Lung (tissue), 12 donors: ENCODE results near the gene BYSL. TPM values are rescaled to one million over a fixed set of nuclear protein-coding genes. Genes with fewer than 3 reads are reported as not detected.

Experiments used
- ATAC-seq: fragments of 200-7000 bp; cut with Tn5 transposase; one replicate; pipeline ENCODE4 v1.9.1; 2020; ENCODE audit warnings: moderate number of reproducible peaks; ENCODE audit not compliant: insufficient read depth, low FRiP score
- DNase-seq, 3 donors: peaks; one replicate each; pipeline ENCODE4 v3.0.0-alpha.2; 2013 to 2017
- H3K27ac ChIP-seq, 2 donors: one replicate each; pipeline ENCODE4 v1.5.1; 2013; ENCODE audit warnings: mild to moderate bottlenecking in 2 of 2, moderate library complexity in 2 of 2, control low read depth in 1 of 2, inconsistent platforms in 1 of 2, low read depth in 1 of 2, low read length in 1 of 2
- H3K27me3 ChIP-seq, 3 donors: one replicate each; pipeline ENCODE4 v1.5.1; 2013; ENCODE audit warnings: low read length in 2 of 3; ENCODE audit not compliant: control insufficient read depth in 3 of 3, insufficient read depth in 3 of 3
- H3K36me3 ChIP-seq, 4 donors: one replicate each; pipeline ENCODE4 v1.5.1; 2013; ENCODE audit warnings: low read length in 4 of 4, mild to moderate bottlenecking in 1 of 4, moderate library complexity in 1 of 4; ENCODE audit not compliant: control insufficient read depth in 4 of 4, insufficient read depth in 4 of 4
- H3K4me1 ChIP-seq, 5 donors: one replicate each; pipeline ENCODE4 v1.5.1; 2013; ENCODE audit warnings: low read length in 5 of 5, mild to moderate bottlenecking in 2 of 5, moderate library complexity in 1 of 5; ENCODE audit not compliant: control insufficient read depth in 5 of 5, insufficient read depth in 5 of 5
- H3K4me3 ChIP-seq: one replicate; pipeline ENCODE4 v1.5.1; 2013; ENCODE audit warnings: mild to moderate bottlenecking, control low read depth, moderate library complexity
- H3K9ac ChIP-seq, 2 donors: one replicate each; pipeline ENCODE4 v1.5.1; 2013; ENCODE audit warnings: low read length in 2 of 2, control low read depth in 1 of 2; ENCODE audit not compliant: insufficient read depth in 1 of 2
- H3K9me3 ChIP-seq, 4 donors: one replicate each; pipeline ENCODE4 v1.5.1; 2013; ENCODE audit warnings: low read length in 3 of 4, mild to moderate bottlenecking in 1 of 4, moderate library complexity in 1 of 4; ENCODE audit not compliant: control insufficient read depth in 4 of 4, insufficient read depth in 3 of 4
- WGBS, 2 donors: extraction: QIAGEN DNeasy Blood & Tissue Kit; methylation state at CpG; one replicate each; pipeline ENCODE4 v1.1.7; 2013; 5-methylcytosine and 5-hydroxymethylcytosine counted together
- polyA plus RNA-seq, 2 donors: library from polyadenylated mRNA; stranded (reverse); fragments of 200-250 nt; gene quantifications; one replicate each; pipeline ENCODE4 v1.2.1, GENCODE V29; 2013
- total RNA-seq, 2 donors: library from RNA; depleted of rRNA in 1 of 2; stranded (reverse); fragments of >200 nt in 1 of 2; gene quantifications; one replicate each; pipeline ENCODE4 v1.2.1, GENCODE V29; 2014 to 2021
- TF ChIP-seq, protein P1 (sequence below): IDR thresholded peaks from 2 replicates; pipeline ENCODE4 v1.5.1; 2012; ENCODE audit warnings: mild to moderate bottlenecking; ENCODE audit errors: control extremely low read depth, extremely low read depth
- donor health status: control.
- donor health status: control.
- donor health status: Bipolar disorder and iron deficiency.
- donor health status: healthy.
- donor health status: DM: yes; HTN: yes; CAD: no.

BYSL gene
- total and polyA plus RNA-seq, 4 donors: 8.8 to 20.4 (median 14.8) TPM

DNA sequence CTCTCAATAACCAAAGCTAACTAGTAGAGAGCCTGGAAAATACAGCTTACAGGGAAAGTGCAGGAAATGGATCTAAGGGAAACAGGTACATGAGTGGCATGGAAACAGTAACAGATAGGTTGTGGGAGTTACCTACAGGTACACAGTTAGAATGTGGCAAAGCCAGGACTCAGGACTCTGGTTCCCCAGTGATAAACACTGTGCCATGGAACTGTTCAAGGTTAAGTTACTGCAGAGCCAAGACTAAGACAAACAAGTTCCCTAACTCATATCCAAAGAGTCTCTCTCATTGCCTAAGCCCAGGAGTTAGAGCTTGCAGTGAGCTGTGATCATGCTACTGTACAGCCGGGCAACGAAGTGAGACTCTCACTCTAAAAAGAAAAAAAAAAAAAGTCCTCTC lies 7.0 kb upstream of the BYSL start:
- no peak for DNase-seq
- no peak overlapping the region for H3K27ac ChIP-seq

GRCh38 chr6:41914869-41915530 lies 6.3 kb upstream of the BYSL start:
- no peak overlapping the region for H3K9ac ChIP-seq
- H3K27me3 ChIP-seq: no peaks in the 10 kb centered on the region
- no peak overlapping the region for H3K4me3 ChIP-seq
- H3K9me3 ChIP-seq: no peaks in the 10 kb centered on the region
- peaks cover 0 to 19% (median 9%) of the 10 kb centered on the region in 4 donors for H3K36me3 ChIP-seq
- TF ChIP-seq, protein P1, sequence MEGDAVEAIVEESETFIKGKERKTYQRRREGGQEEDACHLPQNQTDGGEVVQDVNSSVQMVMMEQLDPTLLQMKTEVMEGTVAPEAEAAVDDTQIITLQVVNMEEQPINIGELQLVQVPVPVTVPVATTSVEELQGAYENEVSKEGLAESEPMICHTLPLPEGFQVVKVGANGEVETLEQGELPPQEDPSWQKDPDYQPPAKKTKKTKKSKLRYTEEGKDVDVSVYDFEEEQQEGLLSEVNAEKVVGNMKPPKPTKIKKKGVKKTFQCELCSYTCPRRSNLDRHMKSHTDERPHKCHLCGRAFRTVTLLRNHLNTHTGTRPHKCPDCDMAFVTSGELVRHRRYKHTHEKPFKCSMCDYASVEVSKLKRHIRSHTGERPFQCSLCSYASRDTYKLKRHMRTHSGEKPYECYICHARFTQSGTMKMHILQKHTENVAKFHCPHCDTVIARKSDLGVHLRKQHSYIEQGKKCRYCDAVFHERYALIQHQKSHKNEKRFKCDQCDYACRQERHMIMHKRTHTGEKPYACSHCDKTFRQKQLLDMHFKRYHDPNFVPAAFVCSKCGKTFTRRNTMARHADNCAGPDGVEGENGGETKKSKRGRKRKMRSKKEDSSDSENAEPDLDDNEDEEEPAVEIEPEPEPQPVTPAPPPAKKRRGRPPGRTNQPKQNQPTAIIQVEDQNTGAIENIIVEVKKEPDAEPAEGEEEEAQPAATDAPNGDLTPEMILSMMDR: no peak
- ATAC-seq (no peak), DNase-seq (no peak)
- H3K27ac ChIP-seq: no peak overlapping the region
- H3K4me1 ChIP-seq: peaks cover 0 to 7% (median 5%) of the 10 kb centered on the region in 5 donors
- 97 to 100% methylated on average over 4 of the region's 4 CpGs for WGBS, 2 donors

More for the DNA sequence above, 7.0 kb upstream of the BYSL start:
- peaks cover 0 to 25% (median 11%) of the 10 kb centered on the region in 4 donors for H3K36me3 ChIP-seq
- peaks cover 0 to under 1% (median 0%) of the 10 kb centered on the region in 5 donors for H3K4me1 ChIP-seq
- ATAC-seq: no peak
- TF ChIP-seq, protein P1: no peak
- WGBS, 2 donors: 91 to 100% methylated on average over 2 of the region's 2 CpGs
- H3K27me3 ChIP-seq: no peaks in the 10 kb centered on the region
- H3K4me3 ChIP-seq: no peak overlapping the region
- H3K9me3 ChIP-seq: no peaks in the 10 kb centered on the region
- H3K9ac ChIP-seq: no peak overlapping the region

DNA sequence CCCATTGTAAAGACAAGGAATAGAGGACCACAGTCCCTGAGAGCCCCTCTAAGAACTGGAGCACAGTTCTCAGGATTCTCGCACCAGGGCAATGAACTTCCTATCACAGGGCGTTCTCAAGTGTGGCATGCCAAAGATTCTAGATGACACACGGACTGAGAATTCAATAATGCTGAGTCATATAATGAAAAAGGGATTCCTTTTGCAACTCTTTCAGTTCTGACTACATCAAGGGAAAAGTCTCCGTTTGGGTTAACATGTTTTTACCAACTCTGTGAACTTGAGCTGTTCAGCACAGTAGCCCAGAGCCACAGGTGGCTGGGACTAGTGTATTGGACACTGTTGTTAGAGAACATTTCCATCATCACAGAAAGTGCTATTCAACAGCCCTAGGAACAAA lies 3.8 kb upstream of the BYSL start:
- no peak overlapping the region for H3K9ac ChIP-seq
- DNase-seq: no peak
- no peaks in the 10 kb centered on the region for H3K9me3 ChIP-seq
- H3K27me3 ChIP-seq: no peaks in the 10 kb centered on the region
- H3K4me3 ChIP-seq: no peak overlapping the region
- TF ChIP-seq, protein P1: no peak
- peaks cover 0 to 19% (median 9%) of the 10 kb centered on the region in 4 donors for H3K36me3 ChIP-seq
- peak overlapping the region in 1 of 2 donors; percentile 49 for H3K27ac ChIP-seq
- WGBS, 2 donors: 54 to 56% methylated on average over 4 of the region's 4 CpGs
- peaks cover 0 to 17% (median 10%) of the 10 kb centered on the region in 5 donors for H3K4me1 ChIP-seq
- ATAC-seq: no peak

GRCh38 chr6:41921712-41921998 lies 356 bp downstream of the BYSL start:
- H3K27me3 ChIP-seq: no peaks in the 10 kb centered on the region
- H3K4me1 ChIP-seq: peaks cover 3 to 23% (median 11%) of the 10 kb centered on the region in 5 donors
- no peak for DNase-seq
- WGBS, 2 donors: 1% methylated on average over 15 to 20 of the region's 20 CpGs
- peaks cover 0 to 7% (median 3%) of the 10 kb centered on the region in 4 donors for H3K36me3 ChIP-seq
- ATAC-seq: peak; percentile 10
- H3K27ac ChIP-seq: peak overlapping the region; percentile 55 to 89
- TF ChIP-seq, protein P1: no peak
- H3K9me3 ChIP-seq: no peaks in the 10 kb centered on the region
- H3K9ac ChIP-seq: peak overlapping the region; percentile 71 to 98
- H3K4me3 ChIP-seq: peak overlapping the region; percentile 79
